IMR-90 (cell line): ENCODE data around the gene AGPAT3. TPM values are rescaled to one million over a fixed set of nuclear protein-coding genes. Genes with fewer than 3 reads are reported as not detected.

Experiments
- ATAC-seq: fragments of 200-7000 bp; cut with Tn5 transposase; 2 replicates; pipeline ENCODE4 v1.9.1; 2020; ENCODE audit warnings: low read depth, mild to moderate bottlenecking, moderate library complexity
- BruUV-seq: library from RNA; stranded (reverse); fragments of 400-500 nt; replicated peaks from 2 replicates; lab custom pipeline; 2021; lab: Mats Ljungman, UMichigan
- CTCF ChIA-PET: fragments of 300-600 bp; formaldehyde crosslinking; extraction: SDS; loops from one replicate; lab custom pipeline; 2021; ENCODE audit warnings: antibody characterized with exemption; lab: Yijun Ruan, JAX
- POLR2A ChIA-PET: fragments of 300-600 bp; sonication (Branson Sonifier 250); formaldehyde crosslinking; loops from one replicate; lab custom pipeline; 2022; ENCODE audit warnings: antibody characterized with exemption; ENCODE audit not compliant: unreplicated experiment; lab: Charles Lee
- DNase-seq: peaks from one replicate; pipeline ENCODE4 v3.0.0; 2013
- H2AFZ ChIP-seq: replicated peaks from 2 replicates; pipeline ENCODE3; 2013; ENCODE audit warnings: low read length, mild to moderate bottlenecking; ENCODE audit not compliant: poor library complexity
- H2AK5ac ChIP-seq: 2 replicates; pipeline ENCODE4 v1.6.1; 2013; ENCODE audit warnings: low read depth, low read length, inconsistent platforms
- H2AK9ac ChIP-seq: replicated peaks from 2 replicates; pipeline ENCODE3; 2013; ENCODE audit warnings: mild to moderate bottlenecking, low read depth, low read length, moderate library complexity; ENCODE audit not compliant: poor library complexity
- H2BK120ac ChIP-seq: 2 replicates; pipeline ENCODE4 v1.6.1; 2013; ENCODE audit warnings: low read depth, low read length, inconsistent platforms
- H2BK15ac ChIP-seq: 3 replicates; pipeline ENCODE4 v1.6.1; 2013; ENCODE audit warnings: low read depth, low read length, inconsistent platforms
- H2BK20ac ChIP-seq: 2 replicates; pipeline ENCODE4 v1.6.1; 2013; ENCODE audit warnings: low read depth, mild to moderate bottlenecking, inconsistent platforms, low read length, moderate library complexity
- H2BK5ac ChIP-seq: 2 replicates; pipeline ENCODE4 v1.6.1; 2013; ENCODE audit warnings: mild to moderate bottlenecking, low read depth, low read length, inconsistent platforms; ENCODE audit not compliant: poor library complexity, severe bottlenecking
- H3K14ac ChIP-seq: replicated peaks from 2 replicates; pipeline ENCODE4 v1.6.1; 2013; ENCODE audit warnings: low read depth, low read length, inconsistent platforms
- H3K18ac ChIP-seq: 2 replicates; pipeline ENCODE4 v1.6.1; 2013; ENCODE audit warnings: low read depth, low read length, control low read depth
- H3K23ac ChIP-seq: 2 replicates; pipeline ENCODE4 v1.6.1; 2013; ENCODE audit warnings: low read depth, low read length, inconsistent platforms
- H3K27ac ChIP-seq: 2 replicates; pipeline ENCODE4 v1.5.1; 2013; ENCODE audit warnings: mild to moderate bottlenecking, control low read depth, low read length; ENCODE audit not compliant: insufficient read depth
- H3K27me3 ChIP-seq: 2 replicates; pipeline ENCODE4 v1.6.1; 2013; ENCODE audit warnings: low read length; ENCODE audit not compliant: control insufficient read depth, insufficient read depth
- H3K36me3 ChIP-seq: 2 replicates; pipeline ENCODE4 v1.6.1; 2013; ENCODE audit warnings: low read length, mixed read lengths; ENCODE audit not compliant: control insufficient read depth, insufficient read depth
- H3K4ac ChIP-seq: 2 replicates; pipeline ENCODE4 v1.6.1; 2013; ENCODE audit warnings: low read depth, low read length, inconsistent platforms
- H3K4me1 ChIP-seq: 2 replicates; pipeline ENCODE4 v1.6.1; 2013; ENCODE audit warnings: low read length, mixed read lengths; ENCODE audit not compliant: control insufficient read depth, insufficient read depth
- H3K4me2 ChIP-seq: 2 replicates; pipeline ENCODE4 v1.6.1; 2013; ENCODE audit warnings: low read depth, mild to moderate bottlenecking, control low read depth, low read length, moderate library complexity
- H3K4me3 ChIP-seq: 2 replicates; pipeline ENCODE4 v1.5.1; 2013; ENCODE audit warnings: low read depth, mild to moderate bottlenecking, control low read depth, low read length, moderate library complexity; ENCODE audit not compliant: insufficient read depth
- H3K56ac ChIP-seq: 2 replicates; pipeline ENCODE4 v1.6.1; 2013; ENCODE audit warnings: low read length, inconsistent platforms; ENCODE audit not compliant: insufficient read depth; ENCODE audit errors: extremely low read depth
- H3K79me1 ChIP-seq, 2 experiments: 2 replicates each; pipeline ENCODE4 v1.6.1; 2013; ENCODE audit warnings: low read length in 2 of 2, inconsistent platforms in 1 of 2, low read depth in 1 of 2
- H3K9ac ChIP-seq: 2 replicates; pipeline ENCODE4 v1.6.1; 2013; ENCODE audit warnings: low read depth, low read length, control low read depth
- H3K9me1 ChIP-seq: 2 replicates; pipeline ENCODE4 v1.6.1; 2013; ENCODE audit warnings: low read length, inconsistent platforms; ENCODE audit not compliant: insufficient read depth
- H3K9me3 ChIP-seq: 2 replicates; pipeline ENCODE4 v1.6.1; 2013; ENCODE audit warnings: low read length; ENCODE audit not compliant: control insufficient read depth, insufficient read depth
- H4K20me1 ChIP-seq: 2 replicates; pipeline ENCODE4 v1.6.1; 2013; ENCODE audit warnings: low read length, inconsistent platforms; ENCODE audit not compliant: insufficient read depth
- H4K5ac ChIP-seq: 2 replicates; pipeline ENCODE4 v1.6.1; 2013; ENCODE audit warnings: mild to moderate bottlenecking, low read depth, low read length, control low read depth
- H4K8ac ChIP-seq, 2 experiments: 2 replicates each; pipeline ENCODE4 v1.6.1; 2013; ENCODE audit warnings: low read depth in 2 of 2, low read length in 2 of 2, control low read depth in 1 of 2, inconsistent platforms in 1 of 2
- H4K91ac ChIP-seq: 2 replicates; pipeline ENCODE4 v1.6.1; 2013; ENCODE audit warnings: low read depth, low read length, inconsistent platforms; ENCODE audit not compliant: insufficient read depth
- BHLHE40 ChIP-seq: fragments of 150-350 bp; IDR thresholded peaks from 2 replicates; pipeline ENCODE4 v1.6.1; 2016; ENCODE audit warnings: mild to moderate bottlenecking, low read depth, low read length
- CEBPB ChIP-seq: IDR thresholded peaks from 2 replicates; pipeline ENCODE4 v1.6.1; 2012; ENCODE audit warnings: low read depth, low read length, improper control_type of control experiment
- CHD1 ChIP-seq: IDR thresholded peaks from 2 replicates; pipeline ENCODE4 v1.6.1; 2012; ENCODE audit warnings: low read depth, low read length, improper control_type of control experiment
- CTCF ChIP-seq: conservative IDR thresholded peaks from 2 replicates; pipeline ENCODE4 v1.5.1; 2012; ENCODE audit warnings: mild to moderate bottlenecking, low read depth, low read length, improper control_type of control experiment
- ELK1 ChIP-seq: fragments of 150-350 bp; IDR thresholded peaks from 2 replicates; pipeline ENCODE4 v1.6.1; 2016; ENCODE audit warnings: low read depth, mild to moderate bottlenecking, low read length, moderate library complexity, borderline replicate concordance
- FOS ChIP-seq: fragments of 150-350 bp; IDR thresholded peaks from 2 replicates; pipeline ENCODE4 v1.6.1; 2016; ENCODE audit warnings: low read depth, low read length
- MAFK ChIP-seq: IDR thresholded peaks from 2 replicates; pipeline ENCODE4 v1.6.1; 2012; ENCODE audit warnings: low read depth, low read length, improper control_type of control experiment
- MAZ ChIP-seq: IDR thresholded peaks from 2 replicates; pipeline ENCODE4 v1.6.1; 2012; ENCODE audit warnings: low read depth, mild to moderate bottlenecking, low read length, improper control_type of control experiment, moderate library complexity, borderline replicate concordance
- MXI1 ChIP-seq: IDR thresholded peaks from 2 replicates; pipeline ENCODE4 v1.6.1; 2012; ENCODE audit warnings: low read depth, mild to moderate bottlenecking, low read length, moderate library complexity, borderline replicate concordance
- NFE2L2 ChIP-seq: fragments of 150-350 bp; IDR thresholded peaks from 2 replicates; pipeline ENCODE4 v1.6.1; 2016; ENCODE audit warnings: low read depth, mild to moderate bottlenecking, low read length
- POLR2A ChIP-seq: IDR thresholded peaks from 2 replicates; pipeline ENCODE4 v1.6.1; 2012; ENCODE audit warnings: mild to moderate bottlenecking, low read depth, low read length
- RAD21 ChIP-seq: IDR thresholded peaks from 2 replicates; pipeline ENCODE4 v1.6.1; 2012; ENCODE audit warnings: low read length, improper control_type of control experiment
- RCOR1 ChIP-seq: IDR thresholded peaks from 2 replicates; pipeline ENCODE4 v1.6.1; 2012; ENCODE audit warnings: mild to moderate bottlenecking, low read length, improper control_type of control experiment; ENCODE audit not compliant: insufficient replicate concordance
- RFX5 ChIP-seq: IDR thresholded peaks from 2 replicates; pipeline ENCODE4 v1.8.0; 2012; ENCODE audit warnings: low read depth, mild to moderate bottlenecking, low read length, moderate library complexity
- USF2 ChIP-seq: fragments of 150-350 bp; IDR thresholded peaks from 2 replicates; pipeline ENCODE4 v1.6.1; 2017; ENCODE audit warnings: mild to moderate bottlenecking, antibody characterized with exemption, low read length, low read depth
- WGBS, 2 experiments: methylation state at CpG; one replicate each; pipeline versions ENCODE4 v1.1.5 to v1.1.7; 2013; ENCODE audit warnings: missing lambda C conversion rate in 2 of 2; ENCODE audit not compliant: insufficient read length in 1 of 2; ENCODE audit errors: extremely low coverage in 2 of 2; 5-methylcytosine and 5-hydroxymethylcytosine counted together
- dilution Hi-C: fragments of 300-500 bp; cut with HindIII; formaldehyde crosslinking; loops from one replicate; pipeline ENCODE4 v1.14.3; 2018; ENCODE audit warnings: low sequenced_read_pairs; ENCODE audit not compliant: unreplicated experiment
- in situ Hi-C: fragments of 300-500 bp; cut with MboI; formaldehyde crosslinking; loops from 3 replicates; pipeline ENCODE4 v1.14.3; 2019; ENCODE audit warnings: low sequenced_read_pairs, inconsistent platforms, mixed read lengths
- intact Hi-C: fragments of 100-400 bp; cut with micrococcal nuclease; formaldehyde crosslinking; loops from 2 replicates; pipeline ENCODE4 v1.10.0; 2022
- polyA plus RNA-seq, 3 experiments: library from polyadenylated mRNA; depleted of rRNA; stranded (reverse); fragments of >200 nt; gene quantifications; 2 replicates each; pipeline ENCODE4 v1.2.3, GENCODE V29; 2012; ENCODE audit warnings: low replicate concordance in 1 of 3
- total RNA-seq: library from RNA; depleted of rRNA; stranded (reverse); fragments of >200 nt; gene quantifications from 2 replicates; pipeline ENCODE4 v1.2.3, GENCODE V29; 2012

The AGPAT3 gene
- total and polyA plus RNA-seq, 2 of the 4 experiments (the other 2 are of a cell fraction): 27.1 to 38.7 TPM

- Histone ChIP-seq H2AK5ac (no peak overlapping the region), H3K4me3 (no peak overlapping the region), H3K18ac (no peak overlapping the region), H3K36me3 (peaks cover 10% of the 10 kb centered on the region; the same call in 1 of the 2 replicates), H3K4me2 (no peak overlapping the region), H4K5ac (no peak overlapping the region), H4K8ac (no peak overlapping the region), H2BK5ac (no peak overlapping the region), H3K9ac (no peak overlapping the region), H3K27me3 (no peaks in the 10 kb centered on the region), H2BK120ac (no peak overlapping the region), H4K20me1 (peaks cover 66% of the 10 kb centered on the region), H3K56ac (no peak overlapping the region), H3K14ac (no peak overlapping the region), H3K79me1 (peaks cover 22 to 75% of the 10 kb centered on the region in 2 experiments), H2AFZ (no peak overlapping the region), H2BK15ac (no peak overlapping the region), H4K91ac (no peak overlapping the region), H3K27ac (no peak overlapping the region), H3K4ac (no peak overlapping the region), H3K4me1 (no peaks in the 10 kb centered on the region), H3K23ac (no peak overlapping the region), H2BK20ac (no peak overlapping the region), H2AK9ac (no peak overlapping the region), H3K9me1 (peaks cover 11% of the 10 kb centered on the region), H3K9me3 (no peaks in the 10 kb centered on the region)
- ATAC-seq: no peak
- dilution Hi-C loops: no loop called here
- in situ Hi-C loops: no loop called here
- ChIA-PET CTCF (interaction anchor here (0.5 to 0.6 kb wide), 2 partner anchors 46 to 518 kb away, joined by 4 read pairs; no protein-coding TSS in a partner anchor), POLR2A (no interaction called here)
- BruUV-seq: no TSS peak
- DNase-seq: no peak
- 91% methylated on average over 15 of the region's 25 CpGs; no CpG with 5 or more reads in 1 of the 2 experiments for WGBS, 2 experiments
- intact Hi-C loops: no loop called here
- no peak for TF ChIP-seq RCOR1
- TF ChIP-seq BHLHE40: no peak
- no peak for TF ChIP-seq CTCF
- TF ChIP-seq MXI1: no peak
- no peak for TF ChIP-seq POLR2A
- no peak for TF ChIP-seq ELK1
- no peak for TF ChIP-seq CHD1
- no peak for TF ChIP-seq CEBPB
- no peak for TF ChIP-seq NFE2L2
- TF ChIP-seq USF2: no peak
- TF ChIP-seq MAZ: no peak
- TF ChIP-seq RAD21: no peak
- no peak for TF ChIP-seq RFX5
- TF ChIP-seq MAFK: no peak
- TF ChIP-seq FOS: no peak
These were observed 65.2 kb downstream of the AGPAT3 start for GRCh38 chr21:43930074-43930847.
